Measurements from ENCODE around the gene LNP1. TPM values are rescaled to one million over a fixed set of nuclear protein-coding genes. Genes with fewer than 3 reads are reported as not detected.

LNP1 gene
- total and polyA plus RNA-seq, 10 of the 15 experiments (the other 5 are each of a cell fraction or from before 2014, with no cell fraction given) = 2.1 to 4.2 (median 2.7) TPM

- H3K9me3 ChIP-seq (replicated peaks; ENCODE audit: control insufficient read depth, insufficient read depth, low read length) = peaks cover 9% of the 10 kb centered on the region; the same call in 2 of the 3 replicates
- H3K27ac ChIP-seq (ENCODE audit: control insufficient read depth, insufficient read depth) = no peak overlapping the region
- in situ Hi-C loops (cut with MboI) (loop anchor here (5.0 kb wide), 1 partner anchor 129 kb away; no protein-coding TSS in a partner anchor), intact Hi-C loops (cut with micrococcal nuclease; ENCODE audit: unreplicated experiment) (loop anchor here (1.0 to 10.0 kb wide), 6 partner anchors 127 to 731 kb away; no protein-coding TSS in a partner anchor)
- peaks cover 10% of the 10 kb centered on the region for H3K4me1 ChIP-seq (ENCODE audit: control insufficient read depth, insufficient read depth, low read length)
- CTCF ChIA-PET = interaction anchor here (0.6 to 10.3 kb wide), 46 partner anchors 15 to 767 kb away, joined by 3 to 462 read pairs (median 6); partner anchors contain the start of gene TFG
- no peak for FAIRE-seq
- peak overlapping the region; percentile 10 for H2AFZ ChIP-seq (ENCODE audit: control insufficient read depth, low read depth, low read length)
- H3K4me3 ChIP-seq = no peak overlapping the region
- H3K36me3 ChIP-seq (ENCODE audit: control insufficient read depth in 2 of 2, insufficient read depth in 2 of 2, low read length in 1 of 2) = no peaks in the 10 kb centered on the region
- ATAC-seq = no peak
- TF ChIP-seq EGR1 (IDR thresholded peaks at IDR 0.05; ENCODE audit: borderline replicate concordance in 1 of 2, low read depth in 2 of 2, low read length in 2 of 2) = no peak
- TF ChIP-seq ZZZ3 (IDR thresholded peaks at IDR 0.05; ENCODE audit: control insufficient read depth, insufficient read length, low read depth) = no peak
- TF ChIP-seq CEBPB (IDR thresholded peaks at IDR 0.05; ENCODE audit: borderline replicate concordance in 1 of 2, low read depth in 2 of 2, low read length in 2 of 2) = no peak
- TF ChIP-seq, protein P1, sequence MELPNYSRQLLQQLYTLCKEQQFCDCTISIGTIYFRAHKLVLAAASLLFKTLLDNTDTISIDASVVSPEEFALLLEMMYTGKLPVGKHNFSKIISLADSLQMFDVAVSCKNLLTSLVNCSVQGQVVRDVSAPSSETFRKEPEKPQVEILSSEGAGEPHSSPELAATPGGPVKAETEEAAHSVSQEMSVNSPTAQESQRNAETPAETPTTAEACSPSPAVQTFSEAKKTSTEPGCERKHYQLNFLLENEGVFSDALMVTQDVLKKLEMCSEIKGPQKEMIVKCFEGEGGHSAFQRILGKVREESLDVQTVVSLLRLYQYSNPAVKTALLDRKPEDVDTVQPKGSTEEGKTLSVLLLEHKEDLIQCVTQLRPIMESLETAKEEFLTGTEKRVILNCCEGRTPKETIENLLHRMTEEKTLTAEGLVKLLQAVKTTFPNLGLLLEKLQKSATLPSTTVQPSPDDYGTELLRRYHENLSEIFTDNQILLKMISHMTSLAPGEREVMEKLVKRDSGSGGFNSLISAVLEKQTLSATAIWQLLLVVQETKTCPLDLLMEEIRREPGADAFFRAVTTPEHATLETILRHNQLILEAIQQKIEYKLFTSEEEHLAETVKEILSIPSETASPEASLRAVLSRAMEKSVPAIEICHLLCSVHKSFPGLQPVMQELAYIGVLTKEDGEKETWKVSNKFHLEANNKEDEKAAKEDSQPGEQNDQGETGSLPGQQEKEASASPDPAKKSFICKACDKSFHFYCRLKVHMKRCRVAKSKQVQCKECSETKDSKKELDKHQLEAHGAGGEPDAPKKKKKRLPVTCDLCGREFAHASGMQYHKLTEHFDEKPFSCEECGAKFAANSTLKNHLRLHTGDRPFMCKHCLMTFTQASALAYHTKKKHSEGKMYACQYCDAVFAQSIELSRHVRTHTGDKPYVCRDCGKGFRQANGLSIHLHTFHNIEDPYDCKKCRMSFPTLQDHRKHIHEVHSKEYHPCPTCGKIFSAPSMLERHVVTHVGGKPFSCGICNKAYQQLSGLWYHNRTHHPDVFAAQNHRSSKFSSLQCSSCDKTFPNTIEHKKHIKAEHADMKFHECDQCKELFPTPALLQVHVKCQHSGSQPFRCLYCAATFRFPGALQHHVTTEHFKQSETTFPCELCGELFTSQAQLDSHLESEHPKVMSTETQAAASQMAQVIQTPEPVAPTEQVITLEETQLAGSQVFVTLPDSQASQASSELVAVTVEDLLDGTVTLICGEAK (IDR thresholded peaks at IDR 0.05; ENCODE audit: borderline replicate concordance) = no peak
- no peak for TF ChIP-seq KAT2A (conservative IDR thresholded peaks at IDR 0.05; ENCODE audit: control insufficient read depth, low read depth, low read length)
- TF ChIP-seq RUNX3 (IDR thresholded peaks at IDR 0.05; ENCODE audit: low read length) = no peak
- no peak for TF ChIP-seq CREM (IDR thresholded peaks at IDR 0.05; ENCODE audit: low read depth)
- TF ChIP-seq CEBPZ (IDR thresholded peaks at IDR 0.05; ENCODE audit: low read depth, low read length) = no peak
- no peak for TF ChIP-seq EP300 (IDR thresholded peaks at IDR 0.05; ENCODE audit: borderline replicate concordance in 1 of 2, control insufficient read depth in 1 of 2, low read depth in 2 of 2, low read length in 2 of 2)
- no peak for TF ChIP-seq NFYA (IDR thresholded peaks at IDR 0.05; ENCODE audit: borderline replicate concordance, low read depth, low read length)
- no peak for TF ChIP-seq GABPA (IDR thresholded peaks at IDR 0.05; ENCODE audit: low read depth)
- BruUV-seq (replicated peaks) = no TSS peak
- no peak overlapping the region for H3K9ac ChIP-seq (ENCODE audit: control insufficient read depth, insufficient read depth, low read length)
- no peak for DNase-seq (ENCODE audit: low read depth, low spot score)
- H3K79me2 ChIP-seq (ENCODE audit: control insufficient read depth, insufficient read depth, low read length) = no peaks in the 10 kb centered on the region
- WGBS (ENCODE audit: insufficient coverage, insufficient replicate concordance, low lambda C conversion rate, missing lambda C conversion rate) = 74% methylated on average over 3 of the region's 3 CpGs
- no peak overlapping the region for H3K4me2 ChIP-seq (ENCODE audit: control insufficient read depth, insufficient read depth)
- RAD21 ChIA-PET (ENCODE audit: unreplicated experiment) = interaction anchor here (0.6 to 7.7 kb wide), 27 partner anchors 7 to 1107 kb away, joined by 3 to 231 read pairs (median 6); partner anchors contain the start of gene TMEM45A
- SMC1A ChIA-PET (ENCODE audit: uncharacterized antibody, unreplicated experiment) = interaction anchor here (0.6 to 10.6 kb wide), 44 partner anchors 8 to 733 kb away, joined by 3 to 279 read pairs (median 5); partner anchors contain the start of genes LNP1, TMEM45A and TOMM70
- POLR2A ChIA-PET = interaction anchor here (1.8 kb wide), 1 partner anchor 171 kb away, joined by 7 read pairs; no protein-coding TSS in a partner anchor
- H4K20me1 ChIP-seq (ENCODE audit: control insufficient read depth, insufficient read depth) = no peaks in the 10 kb centered on the region
- H3K27me3 ChIP-seq (replicated peaks in 1 of 2; ENCODE audit: control insufficient read depth in 2 of 2, insufficient read depth in 2 of 2, low read length in 1 of 2) = no peaks in the 10 kb centered on the region
These were observed 62.4 kb downstream of the LNP1 start for GRCh38 chr3:100463646-100464155.
